ENCODE measurements around the gene DOCK6. TPM values are rescaled to one million over a fixed set of nuclear protein-coding genes. Genes with fewer than 3 reads are reported as not detected.

DOCK6 gene
- total RNA-seq, 2 donors from 2014 or later = 45.9 to 86.0 TPM

DNA sequence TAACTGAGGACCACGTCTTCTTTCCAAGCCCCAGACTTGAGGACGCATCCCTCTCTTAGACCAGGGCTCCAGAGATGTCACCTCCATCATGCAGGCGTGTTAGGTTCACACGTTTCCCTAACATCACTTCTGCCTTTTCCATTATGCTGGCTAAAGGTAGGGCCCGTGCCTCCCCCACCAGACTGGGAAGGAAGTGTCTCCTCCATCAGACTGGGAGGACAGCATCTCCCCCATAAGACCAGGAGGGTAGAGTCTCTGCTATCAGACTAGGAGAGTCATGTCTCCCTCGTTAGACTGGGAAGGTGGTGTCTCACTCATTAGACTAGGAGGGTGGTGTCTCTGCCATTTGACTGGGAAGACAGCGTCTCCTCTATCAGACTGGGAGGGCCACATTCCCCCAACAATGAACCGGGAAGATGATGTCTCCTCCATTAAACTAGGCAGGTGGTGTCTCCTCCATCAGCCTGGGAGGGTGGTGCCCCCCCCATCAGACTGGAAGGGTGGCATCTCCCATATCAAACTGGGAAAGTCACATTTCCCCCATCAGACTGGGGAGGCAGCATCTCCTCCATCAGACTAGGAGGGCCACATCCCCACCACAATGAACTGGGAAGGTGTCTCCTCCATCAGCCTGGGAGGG, 88.7 kb downstream of the DOCK6 start:
- Histone ChIP-seq H3K9me3 (no peaks in the 10 kb centered on the region), H3K4me1 (no peaks in the 10 kb centered on the region), H3K27me3 (no peaks in the 10 kb centered on the region), H3K4me3 (no peak overlapping the region), H3K27ac (no peak overlapping the region), H3K36me3 (no peaks in the 10 kb centered on the region), H3K9ac (ENCODE audit: low read depth in 2 of 2, low read length in 2 of 2) (no peak overlapping the region)
- TF ChIP-seq, protein P1, sequence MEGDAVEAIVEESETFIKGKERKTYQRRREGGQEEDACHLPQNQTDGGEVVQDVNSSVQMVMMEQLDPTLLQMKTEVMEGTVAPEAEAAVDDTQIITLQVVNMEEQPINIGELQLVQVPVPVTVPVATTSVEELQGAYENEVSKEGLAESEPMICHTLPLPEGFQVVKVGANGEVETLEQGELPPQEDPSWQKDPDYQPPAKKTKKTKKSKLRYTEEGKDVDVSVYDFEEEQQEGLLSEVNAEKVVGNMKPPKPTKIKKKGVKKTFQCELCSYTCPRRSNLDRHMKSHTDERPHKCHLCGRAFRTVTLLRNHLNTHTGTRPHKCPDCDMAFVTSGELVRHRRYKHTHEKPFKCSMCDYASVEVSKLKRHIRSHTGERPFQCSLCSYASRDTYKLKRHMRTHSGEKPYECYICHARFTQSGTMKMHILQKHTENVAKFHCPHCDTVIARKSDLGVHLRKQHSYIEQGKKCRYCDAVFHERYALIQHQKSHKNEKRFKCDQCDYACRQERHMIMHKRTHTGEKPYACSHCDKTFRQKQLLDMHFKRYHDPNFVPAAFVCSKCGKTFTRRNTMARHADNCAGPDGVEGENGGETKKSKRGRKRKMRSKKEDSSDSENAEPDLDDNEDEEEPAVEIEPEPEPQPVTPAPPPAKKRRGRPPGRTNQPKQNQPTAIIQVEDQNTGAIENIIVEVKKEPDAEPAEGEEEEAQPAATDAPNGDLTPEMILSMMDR (IDR thresholded peaks at IDR 0.05) = no peak
- no peak for DNase-seq
- intact Hi-C loops (cut with DNase I) = no loop called here

DNA sequence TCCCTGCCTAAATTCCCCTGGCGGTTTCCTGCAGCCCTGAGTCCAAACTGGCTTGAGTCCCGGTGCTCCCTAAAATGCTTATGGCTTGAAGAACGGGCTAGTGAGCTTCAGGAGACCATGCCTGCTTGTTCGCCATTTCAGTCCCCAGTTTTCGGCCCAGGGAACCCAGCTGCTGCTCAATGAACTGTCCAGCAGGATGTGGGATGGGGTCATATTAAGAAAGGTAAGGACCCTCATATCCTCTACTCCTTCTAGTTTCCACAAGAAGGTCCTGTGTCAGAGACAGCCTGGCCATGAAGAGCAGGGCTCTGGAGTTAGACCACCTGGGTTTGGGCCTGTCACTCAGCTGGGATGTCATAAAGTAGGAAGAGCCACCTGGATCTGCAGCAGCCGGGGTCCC, 89.7 kb downstream of the DOCK6 start:
- no peak overlapping the region for H3K9ac ChIP-seq (ENCODE audit: low read depth in 2 of 2, low read length in 2 of 2)
- no peaks in the 10 kb centered on the region for H3K27me3 ChIP-seq
- no peak overlapping the region for H3K4me3 ChIP-seq
- no peak overlapping the region for H3K27ac ChIP-seq
- no peaks in the 10 kb centered on the region for H3K4me1 ChIP-seq
- no peaks in the 10 kb centered on the region for H3K9me3 ChIP-seq
- intact Hi-C loops (cut with DNase I) = no loop called here
- TF ChIP-seq, protein P1 (IDR thresholded peaks at IDR 0.05) = no peak
- DNase-seq = no peak
- no peaks in the 10 kb centered on the region for H3K36me3 ChIP-seq

DNA sequence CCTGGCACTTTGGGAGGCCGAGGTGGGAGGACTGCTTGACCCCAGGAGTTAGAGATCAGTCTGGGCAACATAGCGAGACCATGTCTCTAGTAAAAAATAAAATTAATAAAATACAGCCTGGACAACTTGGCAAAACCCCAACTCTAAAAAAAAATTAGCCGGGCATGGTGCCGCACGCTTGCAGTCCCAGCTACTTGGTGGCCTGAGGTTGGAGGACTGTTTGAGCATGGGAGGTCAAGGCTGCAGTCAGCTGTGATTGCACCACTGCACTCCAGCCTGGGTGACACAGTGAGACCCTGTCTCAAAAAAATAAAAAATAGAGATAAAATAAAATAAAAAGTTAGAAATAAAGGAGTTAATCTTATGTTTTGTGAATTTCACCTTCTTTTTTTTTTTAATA, 91.2 kb downstream of the DOCK6 start:
- Histone ChIP-seq H3K9ac (ENCODE audit: low read depth in 2 of 2, low read length in 2 of 2) (no peak overlapping the region), H3K27me3 (no peaks in the 10 kb centered on the region), H3K4me1 (no peaks in the 10 kb centered on the region), H3K9me3 (no peaks in the 10 kb centered on the region), H3K36me3 (no peaks in the 10 kb centered on the region), H3K4me3 (no peak overlapping the region), H3K27ac (no peak overlapping the region)
- TF ChIP-seq, protein P1 (IDR thresholded peaks at IDR 0.05) = no peak
- no peak for DNase-seq
- intact Hi-C loops (cut with DNase I) = no loop called here

DNA sequence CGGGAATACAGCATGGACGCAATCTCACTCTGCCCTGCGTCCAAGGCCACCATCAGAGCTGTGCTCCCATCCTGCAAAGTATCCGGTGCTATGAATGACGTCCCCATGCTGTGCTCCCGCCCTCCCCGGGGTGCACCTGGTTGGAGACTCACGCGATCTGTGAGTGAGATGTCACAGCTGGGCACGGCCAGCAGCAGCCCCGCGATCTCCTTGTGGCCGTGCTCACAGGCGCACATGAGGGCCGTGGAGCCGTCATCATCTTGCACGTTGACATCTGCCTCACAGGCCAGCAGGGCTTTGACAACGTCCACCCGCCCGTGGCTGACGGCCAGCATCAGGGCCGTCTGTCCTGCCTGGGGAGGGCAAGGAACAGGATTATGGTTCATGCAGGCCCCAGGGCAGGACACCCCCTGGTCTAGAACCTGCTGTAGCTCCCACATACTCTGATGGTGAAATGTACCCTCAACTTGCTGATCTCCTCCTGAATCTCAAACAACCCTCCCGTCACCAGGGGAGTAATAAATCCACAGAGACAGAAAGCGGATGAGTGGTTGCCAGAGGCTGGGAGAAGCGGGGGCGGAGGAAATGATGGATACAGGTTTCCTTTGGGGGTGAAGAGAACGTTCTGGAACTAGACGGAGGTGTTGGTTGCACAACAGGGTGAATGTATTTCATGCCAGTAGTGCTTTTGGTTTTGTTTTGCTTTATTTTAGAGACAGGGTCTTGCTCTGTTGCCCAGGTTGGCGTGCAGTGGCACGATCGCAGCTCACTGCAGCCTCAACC, 92.2 kb downstream of the DOCK6 start:
- intact Hi-C loops (cut with DNase I) = no loop called here
- TF ChIP-seq, protein P1 (IDR thresholded peaks at IDR 0.05) = no peak
- Histone ChIP-seq H3K4me3 (no peak overlapping the region), H3K9ac (ENCODE audit: low read depth in 2 of 2, low read length in 2 of 2) (no peak overlapping the region), H3K27ac (no peak overlapping the region), H3K9me3 (no peaks in the 10 kb centered on the region), H3K27me3 (no peaks in the 10 kb centered on the region), H3K36me3 (no peaks in the 10 kb centered on the region), H3K4me1 (no peaks in the 10 kb centered on the region)
- DNase-seq = no peak

DNA sequence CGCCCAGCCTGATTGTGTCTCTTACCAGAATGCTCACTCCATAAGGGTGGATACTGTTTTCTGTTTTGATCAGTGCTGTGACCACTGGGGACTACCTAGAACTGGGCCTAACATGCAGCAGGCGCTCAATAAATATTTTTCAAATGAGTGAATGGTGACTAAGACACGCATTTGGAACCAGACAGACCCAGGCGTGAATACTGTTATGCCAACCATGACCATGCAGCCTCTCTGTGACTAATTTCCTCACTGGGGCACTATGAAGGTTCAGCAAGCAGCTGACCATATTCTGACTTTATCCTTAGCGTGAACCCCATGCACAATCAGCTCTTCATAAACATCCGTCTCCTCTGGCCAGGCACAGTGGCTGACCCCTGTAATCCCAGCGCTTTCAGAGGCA, 93.8 kb downstream of the DOCK6 start:
- H3K9me3 ChIP-seq = no peaks in the 10 kb centered on the region
- no peak overlapping the region for H3K4me3 ChIP-seq
- TF ChIP-seq, protein P1 (IDR thresholded peaks at IDR 0.05) = no peak
- H3K9ac ChIP-seq (ENCODE audit: low read depth in 2 of 2, low read length in 2 of 2) = no peak overlapping the region
- DNase-seq = no peak
- intact Hi-C loops (cut with DNase I) = no loop called here
- no peaks in the 10 kb centered on the region for H3K36me3 ChIP-seq
- no peaks in the 10 kb centered on the region for H3K4me1 ChIP-seq
- no peak overlapping the region for H3K27ac ChIP-seq
- no peaks in the 10 kb centered on the region for H3K27me3 ChIP-seq
